ENCODE results near the gene MXRA7. TPM values are rescaled to one million over a fixed set of nuclear protein-coding genes. Genes with fewer than 3 reads are reported as not detected.

MXRA7 gene
- total RNA-seq, 1 donor: 287 TPM

- no peak for DNase-seq (ENCODE audit: low read depth)
- peak overlapping the region; percentile 74 for H3K4me3 ChIP-seq (ENCODE audit: low read depth, low read length)
- TF ChIP-seq CTCF (IDR thresholded peaks at IDR 0.05; ENCODE audit: insufficient read depth, low read length): no peak
These were observed 38.4 kb downstream of the MXRA7 start for GRCh38 chr17:76672270-76672851.

GRCh38 chr17:76671912-76672262, 38.9 kb downstream of the MXRA7 start:
- H3K4me3 ChIP-seq (ENCODE audit: low read depth, low read length): peak overlapping the region; percentile 74
- DNase-seq (ENCODE audit: low read depth): no peak
- no peak for TF ChIP-seq CTCF (IDR thresholded peaks at IDR 0.05; ENCODE audit: insufficient read depth, low read length)

- peak; percentile 100 for DNase-seq (ENCODE audit: low read depth)
- H3K4me3 ChIP-seq (ENCODE audit: low read depth, low read length): peak overlapping the region; percentile 74
- TF ChIP-seq CTCF (IDR thresholded peaks at IDR 0.05; ENCODE audit: insufficient read depth, low read length): no peak
These were observed 39.4 kb downstream of the MXRA7 start for GRCh38 chr17:76671123-76671911.

- no peak overlapping the region for H3K4me3 ChIP-seq (ENCODE audit: low read depth, low read length)
- TF ChIP-seq CTCF (IDR thresholded peaks at IDR 0.05; ENCODE audit: insufficient read depth, low read length): no peak
- no peak for DNase-seq (ENCODE audit: low read depth)
These were observed 40.0 kb downstream of the MXRA7 start for GRCh38 chr17:76670718-76671122.

GRCh38 chr17:76670020-76670717, 40.6 kb downstream of the MXRA7 start:
- no peak overlapping the region for H3K4me3 ChIP-seq (ENCODE audit: low read depth, low read length)
- DNase-seq (ENCODE audit: low read depth): no peak
- TF ChIP-seq CTCF (IDR thresholded peaks at IDR 0.05; ENCODE audit: insufficient read depth, low read length): no peak

- DNase-seq (ENCODE audit: low read depth): no peak
- TF ChIP-seq CTCF (IDR thresholded peaks at IDR 0.05; ENCODE audit: insufficient read depth, low read length): no peak
- no peak overlapping the region for H3K4me3 ChIP-seq (ENCODE audit: low read depth, low read length)
These were observed 42.8 kb downstream of the MXRA7 start for GRCh38 chr17:76667786-76668453.
